Suprapubic skin (tissue), 3 donors: Measurements from ENCODE around the gene TSR3.

Source experiments
- POLR2AphosphoS5 ChIP-seq, 3 donors: sonication (generic); formaldehyde crosslinking; IDR thresholded peaks; one replicate each; pipeline ENCODE4 v1.6.1; 2017; ENCODE audit warnings: antibody characterized with exemption in 3 of 3
- TF ChIP-seq, protein P1 (sequence below), 2 donors: fragments of 200-600 bp in 1 of 2; fragments of 450-650 bp in 1 of 2; sonication (generic) in 1 of 2; IDR thresholded peaks; one replicate each; pipeline ENCODE4 v1.5.1; 2016 to 2019; ENCODE audit warnings: antibody characterized with exemption in 2 of 2, mild to moderate bottlenecking in 1 of 2, moderate library complexity in 1 of 2

DNA sequence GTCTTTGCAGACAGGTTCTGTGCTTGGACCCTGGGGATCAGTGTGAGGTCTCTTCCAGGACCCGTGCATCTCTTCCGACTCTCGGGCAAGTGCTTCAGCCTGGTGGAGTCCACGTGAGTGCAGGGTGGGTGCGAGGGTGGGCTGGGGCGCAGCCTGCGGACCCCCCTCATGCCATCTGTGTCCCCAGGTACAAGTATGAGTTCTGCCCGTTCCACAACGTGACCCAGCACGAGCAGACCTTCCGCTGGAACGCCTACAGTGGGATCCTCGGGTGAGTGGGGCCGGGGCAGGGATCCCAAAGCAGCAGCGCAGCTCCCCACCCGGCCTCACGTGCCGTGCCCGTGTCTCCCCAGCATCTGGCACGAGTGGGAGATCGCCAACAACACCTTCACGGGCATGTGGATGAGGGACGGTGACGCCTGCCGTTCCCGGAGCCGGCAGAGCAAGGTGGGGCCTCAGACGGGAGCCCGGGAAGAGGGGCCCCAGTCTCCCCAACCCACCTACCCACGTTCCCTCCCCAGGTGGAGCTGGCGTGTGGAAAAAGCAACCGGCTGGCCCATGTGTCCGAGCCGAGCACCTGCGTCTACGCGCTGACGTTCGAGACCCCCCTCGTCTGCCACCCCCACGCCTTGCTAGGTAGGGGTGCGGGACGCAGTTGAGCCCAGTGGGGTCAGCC is 10.1 kb upstream of the TSR3 start:
- TF ChIP-seq, protein P1, sequence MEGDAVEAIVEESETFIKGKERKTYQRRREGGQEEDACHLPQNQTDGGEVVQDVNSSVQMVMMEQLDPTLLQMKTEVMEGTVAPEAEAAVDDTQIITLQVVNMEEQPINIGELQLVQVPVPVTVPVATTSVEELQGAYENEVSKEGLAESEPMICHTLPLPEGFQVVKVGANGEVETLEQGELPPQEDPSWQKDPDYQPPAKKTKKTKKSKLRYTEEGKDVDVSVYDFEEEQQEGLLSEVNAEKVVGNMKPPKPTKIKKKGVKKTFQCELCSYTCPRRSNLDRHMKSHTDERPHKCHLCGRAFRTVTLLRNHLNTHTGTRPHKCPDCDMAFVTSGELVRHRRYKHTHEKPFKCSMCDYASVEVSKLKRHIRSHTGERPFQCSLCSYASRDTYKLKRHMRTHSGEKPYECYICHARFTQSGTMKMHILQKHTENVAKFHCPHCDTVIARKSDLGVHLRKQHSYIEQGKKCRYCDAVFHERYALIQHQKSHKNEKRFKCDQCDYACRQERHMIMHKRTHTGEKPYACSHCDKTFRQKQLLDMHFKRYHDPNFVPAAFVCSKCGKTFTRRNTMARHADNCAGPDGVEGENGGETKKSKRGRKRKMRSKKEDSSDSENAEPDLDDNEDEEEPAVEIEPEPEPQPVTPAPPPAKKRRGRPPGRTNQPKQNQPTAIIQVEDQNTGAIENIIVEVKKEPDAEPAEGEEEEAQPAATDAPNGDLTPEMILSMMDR (IDR thresholded peaks at IDR 0.05): no peak
- no peak for TF ChIP-seq POLR2AphosphoS5 (IDR thresholded peaks at IDR 0.05)
